ENCODE measurements around the gene NKD1.

The NKD1 gene

GRCh38 chr16:50546125-50546524 lies 2.1 kb upstream of the NKD1 start:
- Histone ChIP-seq H3K4me2 (ENCODE audit: low read depth, low read length, poor library complexity, severe bottlenecking) (no peak overlapping the region), H3F3A (ENCODE audit: low read depth) (no peaks in the 10 kb centered on the region), H2AFZ (ENCODE audit: low read length) (no peak overlapping the region), H3K36me3 (ENCODE audit: insufficient read depth, low read length) (no peaks in the 10 kb centered on the region), H3K9ac (ENCODE audit: low read depth, low read length, poor library complexity, severe bottlenecking) (no peak overlapping the region), H3K9me2 (replicated peaks; ENCODE audit: low read depth, low read length) (no peaks in the 10 kb centered on the region), H3K4me1 (ENCODE audit: insufficient read depth, low read length, poor library complexity, severe bottlenecking) (no peaks in the 10 kb centered on the region), H4K20me1 (ENCODE audit: insufficient read depth, low read length, poor library complexity, severe bottlenecking) (no peaks in the 10 kb centered on the region), H3K4me3 (ENCODE audit: low read length, poor library complexity, severe bottlenecking) (no peak overlapping the region), H3K79me2 (ENCODE audit: insufficient read depth, low read length) (no peaks in the 10 kb centered on the region), H3K9me3 (ENCODE audit: insufficient read depth, low read depth, low read length) (no peaks in the 10 kb centered on the region), H3K27me3 (ENCODE audit: insufficient read depth, low read length, poor library complexity, severe bottlenecking) (peaks cover 47% of the 10 kb centered on the region)
- TF ChIP-seq CTCF (conservative IDR thresholded peaks at IDR 0.05; ENCODE audit: low read length) (no peak), EZH2phosphoT487 (IDR thresholded peaks at IDR 0.05; ENCODE audit: borderline replicate concordance) (no peak)

DNA sequence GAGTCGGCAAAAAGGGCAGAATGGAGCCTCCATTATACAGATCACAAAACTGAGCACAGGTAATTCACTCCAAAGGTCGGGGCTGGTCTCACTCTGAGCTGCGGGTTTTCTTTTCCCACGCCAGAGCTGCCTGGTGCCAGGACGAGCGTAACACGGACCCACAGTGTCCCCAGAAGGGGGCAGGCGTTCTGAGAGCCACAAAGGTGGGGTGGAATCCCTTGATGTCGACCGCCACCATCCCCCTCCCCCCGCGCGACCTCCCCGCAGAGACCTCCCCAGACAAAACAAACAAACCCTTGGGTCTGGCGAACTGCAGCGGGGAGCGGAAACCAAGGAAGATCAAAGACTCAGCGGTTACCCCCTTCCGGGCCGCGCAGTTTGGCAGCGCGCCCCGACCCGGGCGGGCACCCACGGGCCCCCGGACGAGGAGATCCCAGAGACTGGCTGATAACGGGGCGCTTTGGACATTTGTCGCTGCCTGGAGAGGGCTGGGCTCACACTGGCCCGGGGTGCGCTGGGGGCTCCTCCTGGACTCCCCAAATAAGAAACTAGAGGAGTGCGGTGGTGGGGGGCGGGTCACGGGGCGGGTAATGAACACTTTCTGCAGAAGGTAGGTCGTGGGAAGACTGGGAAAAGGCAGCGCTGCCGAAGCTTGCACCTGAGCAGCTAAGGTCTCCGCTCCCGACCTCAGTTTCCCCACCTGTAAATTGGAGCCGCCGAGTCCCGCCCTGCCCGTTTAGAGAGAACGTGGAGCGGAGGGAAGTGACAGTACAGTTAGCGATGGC lies 664 bp upstream of the NKD1 start:
- Histone ChIP-seq H3K79me2 (ENCODE audit: insufficient read depth, low read length) (no peaks in the 10 kb centered on the region), H3K4me2 (ENCODE audit: low read depth, low read length, poor library complexity, severe bottlenecking) (peak overlapping the region; percentile 65), H3K4me3 (ENCODE audit: low read length, poor library complexity, severe bottlenecking) (peak overlapping the region; percentile 71), H4K20me1 (ENCODE audit: insufficient read depth, low read length, poor library complexity, severe bottlenecking) (no peaks in the 10 kb centered on the region), H2AFZ (ENCODE audit: low read length) (no peak overlapping the region), H3K4me1 (ENCODE audit: insufficient read depth, low read length, poor library complexity, severe bottlenecking) (no peaks in the 10 kb centered on the region), H3F3A (ENCODE audit: low read depth) (no peaks in the 10 kb centered on the region), H3K9ac (ENCODE audit: low read depth, low read length, poor library complexity, severe bottlenecking) (no peak overlapping the region), H3K27me3 (ENCODE audit: insufficient read depth, low read length, poor library complexity, severe bottlenecking) (peaks cover 49% of the 10 kb centered on the region), H3K9me3 (ENCODE audit: insufficient read depth, low read depth, low read length) (no peaks in the 10 kb centered on the region), H3K36me3 (ENCODE audit: insufficient read depth, low read length) (no peaks in the 10 kb centered on the region), H3K9me2 (replicated peaks; ENCODE audit: low read depth, low read length) (no peaks in the 10 kb centered on the region)
- no peak for TF ChIP-seq EZH2phosphoT487 (IDR thresholded peaks at IDR 0.05; ENCODE audit: borderline replicate concordance)
- TF ChIP-seq CTCF (conservative IDR thresholded peaks at IDR 0.05; ENCODE audit: low read length), result peak; percentile 47

DNA sequence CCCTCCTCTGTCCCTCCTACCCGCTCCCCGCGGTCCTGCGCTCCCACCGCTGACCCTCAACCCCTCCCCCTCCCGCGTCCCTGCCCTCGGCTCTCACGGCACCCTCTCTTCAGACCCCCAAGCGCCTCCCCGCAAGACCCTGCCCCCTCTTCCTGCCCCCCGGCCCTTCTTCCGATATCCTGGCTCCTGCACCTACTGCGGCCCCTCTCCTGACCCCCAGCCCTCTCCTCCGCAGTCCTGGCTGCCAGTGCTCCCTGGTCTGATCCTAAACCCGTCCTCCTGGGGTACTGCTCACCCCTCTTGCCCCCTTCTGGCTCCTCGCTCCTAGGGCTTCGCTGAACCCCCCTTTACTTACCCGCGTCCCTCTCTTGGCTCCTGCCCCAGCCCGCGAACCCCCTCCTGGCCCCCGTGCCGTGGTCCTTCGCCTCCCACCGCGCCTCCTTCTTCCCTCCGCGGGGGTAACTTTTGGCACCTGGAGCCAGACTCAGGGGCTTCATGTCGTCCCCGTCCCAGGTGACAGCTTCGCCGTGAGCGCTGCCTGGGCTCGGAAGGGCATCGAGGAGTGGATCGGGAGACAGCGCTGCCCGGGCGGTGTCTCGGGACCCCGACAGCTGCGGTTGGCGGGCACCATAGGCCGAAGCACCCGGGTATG lies 839 bp downstream of the NKD1 start:
- no peaks in the 10 kb centered on the region for H4K20me1 ChIP-seq (ENCODE audit: insufficient read depth, low read length, poor library complexity, severe bottlenecking)
- TF ChIP-seq EZH2phosphoT487 (IDR thresholded peaks at IDR 0.05; ENCODE audit: borderline replicate concordance), result no peak
- TF ChIP-seq CTCF (conservative IDR thresholded peaks at IDR 0.05; ENCODE audit: low read length), result no peak
- no peaks in the 10 kb centered on the region for H3K9me2 ChIP-seq (replicated peaks; ENCODE audit: low read depth, low read length)
- H3K27me3 ChIP-seq (ENCODE audit: insufficient read depth, low read length, poor library complexity, severe bottlenecking), result peaks cover 42% of the 10 kb centered on the region
- no peaks in the 10 kb centered on the region for H3K4me1 ChIP-seq (ENCODE audit: insufficient read depth, low read length, poor library complexity, severe bottlenecking)
- no peaks in the 10 kb centered on the region for H3F3A ChIP-seq (ENCODE audit: low read depth)
- H3K4me3 ChIP-seq (ENCODE audit: low read length, poor library complexity, severe bottlenecking), result peak overlapping the region; percentile 71
- no peak overlapping the region for H3K9ac ChIP-seq (ENCODE audit: low read depth, low read length, poor library complexity, severe bottlenecking)
- no peaks in the 10 kb centered on the region for H3K9me3 ChIP-seq (ENCODE audit: insufficient read depth, low read depth, low read length)
- H3K79me2 ChIP-seq (ENCODE audit: insufficient read depth, low read length), result no peaks in the 10 kb centered on the region
- H3K36me3 ChIP-seq (ENCODE audit: insufficient read depth, low read length), result no peaks in the 10 kb centered on the region
- H3K4me2 ChIP-seq (ENCODE audit: low read depth, low read length, poor library complexity, severe bottlenecking), result peak overlapping the region; percentile 49
- no peak overlapping the region for H2AFZ ChIP-seq (ENCODE audit: low read length)

All from Loucy (cell line).